Ovary (tissue), 3 donors: Measurements from ENCODE around the gene INSIG2.

ENCODE experiments used
- CTCF ChIP-seq, 3 donors: fragments of 450-650 bp in 2 of 3; fragments of 200-600 bp in 1 of 3; IDR thresholded peaks; one replicate each; pipeline versions ENCODE4 v1.5.1 to v1.8.0; 2016 to 2022; ENCODE audit warnings: antibody characterized with exemption in 3 of 3, mild to moderate bottlenecking in 1 of 3
- EP300 ChIP-seq: sonication (generic); formaldehyde crosslinking; IDR thresholded peaks from one replicate; pipeline ENCODE4 v1.6.1; 2017; ENCODE audit warnings: antibody characterized with exemption
- donor health status: DM: no; HTN: no; CAD: no.

- TF ChIP-seq EP300 = no peak
- TF ChIP-seq CTCF (IDR thresholded peaks at IDR 0.05) = no peak
Measured at GRCh38 chr2:118130385-118130784, 42.1 kb downstream of the INSIG2 start.
